Kidney epithelial cell (primary cell): ENCODE measurements around the gene CFAP77. TPM values are rescaled to one million over a fixed set of nuclear protein-coding genes. Genes with fewer than 3 reads are reported as not detected.

Source experiments
- DNase-seq: peaks from one replicate; pipeline ENCODE4 v3.0.0-alpha.2; 2010; ENCODE audit warnings: low read depth
- H3K27me3 ChIP-seq: 2 replicates; pipeline ENCODE4 v1.6.0; 2011; ENCODE audit warnings: low read length; ENCODE audit not compliant: control insufficient read depth, insufficient read depth
- H3K36me3 ChIP-seq: 2 replicates; pipeline ENCODE4 v1.5.1; 2011; ENCODE audit warnings: low read length; ENCODE audit not compliant: control insufficient read depth, insufficient read depth
- H3K4me3 ChIP-seq: 2 replicates; pipeline ENCODE4 v1.5.1; 2011; ENCODE audit warnings: low read depth, mild to moderate bottlenecking, control low read depth, low read length
- total RNA-seq: library from RNA; depleted of rRNA; stranded (reverse); fragments of >200 nt; gene quantifications from 2 replicates; pipeline ENCODE4 v1.2.3, GENCODE V29; 2015
- TF ChIP-seq, protein P1 (sequence below): IDR thresholded peaks from 2 replicates; pipeline ENCODE4 v1.5.1; 2011; ENCODE audit warnings: mild to moderate bottlenecking, moderate library complexity, low read length, control low read depth, inconsistent platforms; ENCODE audit not compliant: insufficient read depth, poor library complexity, severe bottlenecking

CFAP77 gene
- total RNA-seq, 1 donor from 2014 or later, result 0.58 TPM

DNA sequence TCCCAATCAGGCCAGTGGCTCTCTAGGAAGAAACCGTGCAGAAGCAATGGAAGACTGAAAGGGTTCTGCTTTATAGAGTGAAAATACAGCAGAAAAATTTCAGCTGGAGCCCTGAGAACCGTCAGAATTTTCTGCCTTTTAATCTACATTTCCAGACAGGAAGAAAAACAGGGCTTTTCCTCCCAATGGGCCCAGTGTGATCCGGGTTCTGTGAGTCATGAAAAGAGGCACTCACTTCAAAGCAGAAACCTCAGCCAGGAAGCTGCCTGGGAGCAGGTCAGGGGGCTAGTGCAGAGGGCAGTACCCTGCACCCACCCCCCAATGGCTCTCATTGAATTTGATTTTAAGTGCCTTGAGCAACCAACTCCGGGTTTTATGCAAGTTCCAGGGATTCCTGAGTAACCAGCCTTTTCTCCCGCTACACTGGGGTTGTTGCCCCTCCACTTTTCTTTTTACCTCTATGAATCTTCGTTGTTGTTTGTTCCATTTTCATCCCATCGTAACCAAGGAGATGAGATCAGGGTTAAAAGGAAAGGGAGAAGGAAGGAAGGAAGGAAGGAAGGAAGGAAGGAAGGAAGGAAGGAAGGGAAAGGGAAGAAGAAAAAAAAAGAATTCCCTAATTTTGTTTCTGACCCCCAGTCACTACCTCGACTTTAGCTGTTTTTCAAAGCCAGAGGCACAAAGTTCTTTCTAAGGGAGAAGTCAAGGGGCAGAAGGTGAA is 173.7 kb downstream of the CFAP77 start:
- Histone ChIP-seq H3K4me3 (no peak overlapping the region), H3K36me3 (no peaks in the 10 kb centered on the region), H3K27me3 (peaks cover 99% of the 10 kb centered on the region)
- TF ChIP-seq, protein P1, sequence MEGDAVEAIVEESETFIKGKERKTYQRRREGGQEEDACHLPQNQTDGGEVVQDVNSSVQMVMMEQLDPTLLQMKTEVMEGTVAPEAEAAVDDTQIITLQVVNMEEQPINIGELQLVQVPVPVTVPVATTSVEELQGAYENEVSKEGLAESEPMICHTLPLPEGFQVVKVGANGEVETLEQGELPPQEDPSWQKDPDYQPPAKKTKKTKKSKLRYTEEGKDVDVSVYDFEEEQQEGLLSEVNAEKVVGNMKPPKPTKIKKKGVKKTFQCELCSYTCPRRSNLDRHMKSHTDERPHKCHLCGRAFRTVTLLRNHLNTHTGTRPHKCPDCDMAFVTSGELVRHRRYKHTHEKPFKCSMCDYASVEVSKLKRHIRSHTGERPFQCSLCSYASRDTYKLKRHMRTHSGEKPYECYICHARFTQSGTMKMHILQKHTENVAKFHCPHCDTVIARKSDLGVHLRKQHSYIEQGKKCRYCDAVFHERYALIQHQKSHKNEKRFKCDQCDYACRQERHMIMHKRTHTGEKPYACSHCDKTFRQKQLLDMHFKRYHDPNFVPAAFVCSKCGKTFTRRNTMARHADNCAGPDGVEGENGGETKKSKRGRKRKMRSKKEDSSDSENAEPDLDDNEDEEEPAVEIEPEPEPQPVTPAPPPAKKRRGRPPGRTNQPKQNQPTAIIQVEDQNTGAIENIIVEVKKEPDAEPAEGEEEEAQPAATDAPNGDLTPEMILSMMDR, result no peak
- no peak for DNase-seq

DNA sequence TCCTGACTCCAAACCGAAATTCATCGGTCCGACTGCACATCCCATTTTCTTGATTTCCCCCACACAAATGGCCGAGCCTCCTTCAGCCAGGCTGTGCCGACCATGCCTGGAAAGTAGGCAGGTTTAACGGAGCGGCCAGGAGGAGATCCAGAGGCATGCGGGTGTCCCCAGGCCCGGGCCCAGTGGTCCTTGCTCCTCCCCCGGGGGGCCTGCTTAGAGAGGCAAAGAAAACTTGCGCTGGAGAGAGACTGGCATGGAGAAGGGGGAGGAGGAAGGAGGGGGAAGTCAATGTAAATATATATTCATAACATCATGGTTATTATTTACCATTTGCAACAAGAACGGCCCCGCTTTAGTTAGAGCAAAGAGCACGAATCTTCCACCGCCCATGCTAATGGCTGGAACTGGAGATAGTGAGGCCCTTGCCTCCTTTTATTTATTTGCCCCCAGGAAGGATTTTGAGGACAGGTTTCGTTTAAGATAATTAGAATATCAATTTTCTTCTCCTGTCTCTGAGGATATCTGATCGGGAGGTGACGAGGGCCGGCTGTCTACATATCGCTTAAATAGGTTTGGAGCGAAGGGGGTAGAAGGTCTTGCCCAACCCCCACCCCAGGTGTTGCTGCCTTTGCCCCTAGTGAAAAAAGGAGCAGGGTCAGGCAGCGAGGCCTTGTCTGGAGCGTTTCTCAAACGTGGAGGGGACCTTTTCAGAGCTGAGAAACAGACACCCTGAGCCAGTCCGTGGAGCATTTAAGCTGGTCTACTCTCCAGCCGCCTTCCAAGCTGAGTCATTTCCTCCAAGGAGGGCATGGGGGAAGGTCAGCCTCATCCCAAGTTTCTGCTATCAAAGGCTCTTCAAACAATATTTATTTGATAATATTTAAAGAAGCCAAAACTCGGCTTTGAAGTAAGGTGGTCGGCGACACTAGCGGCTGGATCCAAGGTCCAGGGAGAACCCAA is 174.9 kb downstream of the CFAP77 start:
- TF ChIP-seq, protein P1, result no peak
- no peak for DNase-seq
- H3K36me3 ChIP-seq, result no peaks in the 10 kb centered on the region
- H3K4me3 ChIP-seq, result no peak overlapping the region
- peaks cover 99% of the 10 kb centered on the region for H3K27me3 ChIP-seq

DNA sequence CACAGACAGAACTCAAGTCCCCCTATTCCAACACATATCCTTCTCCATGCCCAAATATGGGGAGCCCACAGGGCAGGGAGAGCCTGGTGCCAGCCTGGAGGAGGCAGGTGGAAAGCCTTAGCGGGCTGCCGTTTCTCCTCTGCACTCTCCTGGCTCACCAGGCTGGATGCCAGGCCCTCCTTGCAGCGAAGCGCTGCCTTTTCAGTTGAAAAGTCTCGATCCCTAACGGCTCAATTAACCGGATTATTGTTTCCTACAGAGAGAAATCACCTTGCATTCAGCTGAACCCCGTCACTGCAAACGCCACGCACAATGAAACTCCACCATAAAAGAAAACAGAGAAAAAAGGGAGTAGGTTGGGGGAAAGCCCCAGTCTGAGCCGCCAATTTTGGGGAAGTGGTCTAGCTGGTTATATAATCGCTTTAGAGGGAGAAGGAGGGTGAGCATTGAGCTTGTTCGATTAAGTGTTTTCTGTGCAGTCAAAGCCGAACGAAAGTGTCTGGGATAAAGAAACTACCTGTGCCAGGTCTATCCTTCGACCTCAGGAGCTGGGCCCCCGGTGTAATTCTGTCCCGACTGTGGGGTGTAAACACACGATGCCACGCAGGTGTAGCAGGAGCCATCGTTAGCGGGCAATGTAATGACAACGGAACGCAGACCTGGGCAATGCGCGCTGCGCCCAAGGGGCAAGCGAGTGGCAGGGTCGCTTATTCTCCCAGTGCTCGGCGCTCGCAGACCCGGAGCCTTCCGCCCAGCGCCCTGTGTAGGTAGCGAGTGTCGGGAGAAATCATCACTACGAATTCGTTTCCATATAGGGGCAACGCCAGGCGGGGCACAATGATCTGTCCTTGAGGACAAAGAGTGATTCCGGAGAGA is 176.2 kb downstream of the CFAP77 start:
- TF ChIP-seq, protein P1, result no peak
- no peak for DNase-seq
- peaks cover 98% of the 10 kb centered on the region for H3K27me3 ChIP-seq
- no peaks in the 10 kb centered on the region for H3K36me3 ChIP-seq
- no peak overlapping the region for H3K4me3 ChIP-seq

DNA sequence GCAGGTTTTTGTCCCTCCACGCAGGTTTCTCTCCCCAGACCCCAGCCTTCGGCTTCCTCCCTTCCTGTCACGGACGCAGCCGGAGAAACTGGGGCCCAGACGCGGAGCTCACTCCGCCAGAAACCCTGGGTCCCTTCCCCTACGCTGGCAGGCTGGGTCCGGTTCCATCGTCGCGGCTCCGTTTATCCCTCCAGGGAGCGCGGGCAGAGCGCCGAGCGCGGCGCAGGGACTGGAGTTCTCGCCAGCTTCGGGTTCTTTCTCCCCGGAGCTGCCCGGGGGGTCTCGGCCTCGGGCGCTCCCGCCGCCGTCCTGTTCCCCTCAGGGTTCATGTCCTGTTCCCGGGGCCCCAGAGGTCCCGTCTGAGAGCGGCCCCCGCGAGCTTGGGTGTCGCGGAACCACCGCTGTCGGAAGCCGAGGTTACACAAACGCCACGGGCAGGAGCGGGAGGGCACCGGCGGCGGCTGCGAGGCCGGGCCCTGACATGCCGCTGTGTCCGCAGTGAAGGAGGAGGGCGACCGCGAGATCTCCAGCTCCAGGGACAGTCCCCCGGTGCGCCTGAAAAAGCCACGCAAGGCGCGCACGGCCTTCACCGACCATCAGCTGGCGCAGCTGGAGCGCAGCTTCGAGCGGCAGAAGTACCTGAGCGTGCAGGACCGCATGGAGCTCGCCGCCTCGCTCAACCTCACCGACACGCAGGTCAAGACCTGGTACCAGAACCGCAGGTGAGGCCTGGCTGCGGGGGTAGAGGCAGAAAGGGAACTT is 177.0 kb downstream of the CFAP77 start:
- TF ChIP-seq, protein P1, result no peak
- no peak for DNase-seq
- H3K27me3 ChIP-seq, result peaks cover 94% of the 10 kb centered on the region

DNA sequence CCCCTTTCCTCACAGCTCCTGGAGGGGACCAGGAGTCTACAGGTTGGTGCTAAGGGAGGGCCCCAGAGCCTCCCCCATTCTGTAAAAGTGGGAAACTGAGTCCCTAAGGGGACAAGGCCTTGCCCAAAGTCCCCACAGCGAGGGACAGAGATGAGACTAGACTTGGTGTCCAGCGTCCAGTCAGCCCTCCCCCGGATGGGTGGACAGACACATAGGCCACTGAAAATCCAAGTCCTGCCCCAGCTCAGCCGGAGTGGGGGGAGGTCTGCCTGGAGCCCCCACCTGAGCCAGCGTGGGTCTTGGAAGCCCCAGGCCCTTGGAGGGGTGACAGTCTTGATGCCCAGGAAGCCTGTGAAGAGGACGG is 177.6 kb downstream of the CFAP77 start:
- peaks cover 90% of the 10 kb centered on the region for H3K27me3 ChIP-seq
- no peaks in the 10 kb centered on the region for H3K36me3 ChIP-seq

More for the DNA sequence above, 177.0 kb downstream of the CFAP77 start:
- Histone ChIP-seq H3K4me3 (no peak overlapping the region), H3K36me3 (no peaks in the 10 kb centered on the region)

More for the DNA sequence above, 177.6 kb downstream of the CFAP77 start:
- TF ChIP-seq, protein P1, result no peak
- no peak for DNase-seq
- no peak overlapping the region for H3K4me3 ChIP-seq
